ENCODE data around the gene GPC6.

The GPC6 gene

GRCh38 chr13:94212196-94212595 is 985.6 kb downstream of the GPC6 start:
- Histone ChIP-seq H2AFZ (ENCODE audit: low read length) (no peak overlapping the region), H3K9me3 (ENCODE audit: insufficient read depth, low read depth, low read length) (no peaks in the 10 kb centered on the region), H3K9ac (ENCODE audit: low read depth, low read length, poor library complexity, severe bottlenecking) (no peak overlapping the region), H3K79me2 (ENCODE audit: insufficient read depth, low read length) (no peaks in the 10 kb centered on the region), H3K4me3 (ENCODE audit: low read length, poor library complexity, severe bottlenecking) (no peak overlapping the region), H3K36me3 (ENCODE audit: insufficient read depth, low read length) (no peaks in the 10 kb centered on the region), H3K9me2 (replicated peaks; ENCODE audit: low read depth, low read length) (no peaks in the 10 kb centered on the region), H3F3A (ENCODE audit: low read depth) (no peaks in the 10 kb centered on the region), H3K27me3 (ENCODE audit: insufficient read depth, low read length, poor library complexity, severe bottlenecking) (no peaks in the 10 kb centered on the region), H3K4me1 (ENCODE audit: insufficient read depth, low read length, poor library complexity, severe bottlenecking) (no peaks in the 10 kb centered on the region), H3K4me2 (ENCODE audit: low read depth, low read length, poor library complexity, severe bottlenecking) (no peak overlapping the region), H4K20me1 (ENCODE audit: insufficient read depth, low read length, poor library complexity, severe bottlenecking) (no peaks in the 10 kb centered on the region)
- no peak for TF ChIP-seq EZH2phosphoT487 (IDR thresholded peaks at IDR 0.05; ENCODE audit: borderline replicate concordance)

DNA sequence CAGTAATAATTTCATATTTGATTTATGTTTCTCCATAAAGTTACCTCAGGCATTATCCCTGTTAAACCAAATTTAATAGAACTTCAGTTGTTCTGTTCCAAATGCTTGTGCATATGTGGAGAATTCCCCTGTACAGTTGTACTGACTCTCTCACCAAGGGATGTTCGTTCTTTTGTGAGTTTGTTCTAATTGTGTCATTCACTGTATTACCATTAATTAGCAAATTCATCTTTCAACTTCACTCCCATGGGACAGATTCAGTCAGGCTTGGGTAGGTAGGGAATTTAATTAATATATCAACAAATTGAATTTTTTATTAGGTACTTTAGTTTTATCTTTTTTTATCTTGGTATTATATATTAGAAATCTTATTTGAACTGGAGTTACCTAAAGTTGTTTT is 987.5 kb downstream of the GPC6 start:
- Histone ChIP-seq H3K4me2 (ENCODE audit: low read depth, low read length, poor library complexity, severe bottlenecking) (no peak overlapping the region), H3K9me3 (ENCODE audit: insufficient read depth, low read depth, low read length) (no peaks in the 10 kb centered on the region), H3F3A (ENCODE audit: low read depth) (no peaks in the 10 kb centered on the region), H3K4me1 (ENCODE audit: insufficient read depth, low read length, poor library complexity, severe bottlenecking) (no peaks in the 10 kb centered on the region), H3K9me2 (replicated peaks; ENCODE audit: low read depth, low read length) (no peaks in the 10 kb centered on the region), H3K4me3 (ENCODE audit: low read length, poor library complexity, severe bottlenecking) (no peak overlapping the region), H3K79me2 (ENCODE audit: insufficient read depth, low read length) (no peaks in the 10 kb centered on the region), H2AFZ (ENCODE audit: low read length) (no peak overlapping the region), H3K36me3 (ENCODE audit: insufficient read depth, low read length) (no peaks in the 10 kb centered on the region), H3K9ac (ENCODE audit: low read depth, low read length, poor library complexity, severe bottlenecking) (no peak overlapping the region), H3K27me3 (ENCODE audit: insufficient read depth, low read length, poor library complexity, severe bottlenecking) (no peaks in the 10 kb centered on the region), H4K20me1 (ENCODE audit: insufficient read depth, low read length, poor library complexity, severe bottlenecking) (no peaks in the 10 kb centered on the region)
- TF ChIP-seq CTCF (conservative IDR thresholded peaks at IDR 0.05; ENCODE audit: low read length), result no peak
- no peak for TF ChIP-seq EZH2phosphoT487 (IDR thresholded peaks at IDR 0.05; ENCODE audit: borderline replicate concordance)

DNA sequence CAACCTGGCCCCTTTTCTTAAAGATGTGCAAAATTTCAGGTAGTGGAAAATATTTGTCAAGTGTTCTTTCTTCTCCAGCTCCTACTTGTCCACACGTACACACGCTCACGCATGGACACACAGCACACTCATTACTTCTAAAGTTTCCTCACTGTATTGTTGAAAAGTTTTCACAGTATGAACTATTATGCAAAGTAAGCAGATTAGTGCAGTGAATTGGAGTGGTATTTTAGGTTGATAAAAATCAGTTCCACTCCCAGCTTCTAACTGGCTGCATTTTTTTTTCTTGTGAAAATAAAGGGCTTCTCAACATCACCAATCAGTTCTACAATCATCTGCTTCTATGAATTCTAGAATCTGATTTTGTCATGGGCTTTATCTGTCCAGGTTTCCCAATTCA is 988.4 kb downstream of the GPC6 start:
- Histone ChIP-seq H3K36me3 (ENCODE audit: insufficient read depth, low read length) (no peaks in the 10 kb centered on the region), H3K4me1 (ENCODE audit: insufficient read depth, low read length, poor library complexity, severe bottlenecking) (peaks cover 8% of the 10 kb centered on the region), H3K9ac (ENCODE audit: low read depth, low read length, poor library complexity, severe bottlenecking) (no peak overlapping the region), H3K79me2 (ENCODE audit: insufficient read depth, low read length) (no peaks in the 10 kb centered on the region), H2AFZ (ENCODE audit: low read length) (no peak overlapping the region), H4K20me1 (ENCODE audit: insufficient read depth, low read length, poor library complexity, severe bottlenecking) (no peaks in the 10 kb centered on the region), H3K4me3 (ENCODE audit: low read length, poor library complexity, severe bottlenecking) (no peak overlapping the region), H3K9me2 (replicated peaks; ENCODE audit: low read depth, low read length) (no peaks in the 10 kb centered on the region), H3K27me3 (ENCODE audit: insufficient read depth, low read length, poor library complexity, severe bottlenecking) (no peaks in the 10 kb centered on the region), H3K4me2 (ENCODE audit: low read depth, low read length, poor library complexity, severe bottlenecking) (no peak overlapping the region), H3K9me3 (ENCODE audit: insufficient read depth, low read depth, low read length) (no peaks in the 10 kb centered on the region), H3F3A (ENCODE audit: low read depth) (no peaks in the 10 kb centered on the region)
- TF ChIP-seq EZH2phosphoT487 (IDR thresholded peaks at IDR 0.05; ENCODE audit: borderline replicate concordance) (no peak), CTCF (conservative IDR thresholded peaks at IDR 0.05; ENCODE audit: low read length) (no peak)

GRCh38 chr13:94216476-94216875 is 989.9 kb downstream of the GPC6 start:
- no peaks in the 10 kb centered on the region for H3K79me2 ChIP-seq (ENCODE audit: insufficient read depth, low read length)

More at GRCh38 chr13:94216476-94216875, 989.9 kb downstream of the GPC6 start:
- Histone ChIP-seq H3K4me2 (ENCODE audit: low read depth, low read length, poor library complexity, severe bottlenecking) (no peak overlapping the region), H3K9me2 (replicated peaks; ENCODE audit: low read depth, low read length) (no peaks in the 10 kb centered on the region), H3K9me3 (ENCODE audit: insufficient read depth, low read depth, low read length) (no peaks in the 10 kb centered on the region), H3K36me3 (ENCODE audit: insufficient read depth, low read length) (no peaks in the 10 kb centered on the region), H3K27me3 (ENCODE audit: insufficient read depth, low read length, poor library complexity, severe bottlenecking) (no peaks in the 10 kb centered on the region), H3K4me1 (ENCODE audit: insufficient read depth, low read length, poor library complexity, severe bottlenecking) (peaks cover 9% of the 10 kb centered on the region), H3K4me3 (ENCODE audit: low read length, poor library complexity, severe bottlenecking) (no peak overlapping the region), H4K20me1 (ENCODE audit: insufficient read depth, low read length, poor library complexity, severe bottlenecking) (no peaks in the 10 kb centered on the region), H3K9ac (ENCODE audit: low read depth, low read length, poor library complexity, severe bottlenecking) (no peak overlapping the region), H2AFZ (ENCODE audit: low read length) (no peak overlapping the region), H3F3A (ENCODE audit: low read depth) (no peaks in the 10 kb centered on the region)
- TF ChIP-seq EZH2phosphoT487 (IDR thresholded peaks at IDR 0.05; ENCODE audit: borderline replicate concordance) (no peak), CTCF (conservative IDR thresholded peaks at IDR 0.05; ENCODE audit: low read length) (no peak)
